Measurements from ENCODE around the gene DLX1.
"Not testable (repeated sequence)": the region's sequence is repeated elsewhere in the genome, so short reads cannot be mapped to it uniquely, and the experiment has no call there.

DLX1 gene

DNA sequence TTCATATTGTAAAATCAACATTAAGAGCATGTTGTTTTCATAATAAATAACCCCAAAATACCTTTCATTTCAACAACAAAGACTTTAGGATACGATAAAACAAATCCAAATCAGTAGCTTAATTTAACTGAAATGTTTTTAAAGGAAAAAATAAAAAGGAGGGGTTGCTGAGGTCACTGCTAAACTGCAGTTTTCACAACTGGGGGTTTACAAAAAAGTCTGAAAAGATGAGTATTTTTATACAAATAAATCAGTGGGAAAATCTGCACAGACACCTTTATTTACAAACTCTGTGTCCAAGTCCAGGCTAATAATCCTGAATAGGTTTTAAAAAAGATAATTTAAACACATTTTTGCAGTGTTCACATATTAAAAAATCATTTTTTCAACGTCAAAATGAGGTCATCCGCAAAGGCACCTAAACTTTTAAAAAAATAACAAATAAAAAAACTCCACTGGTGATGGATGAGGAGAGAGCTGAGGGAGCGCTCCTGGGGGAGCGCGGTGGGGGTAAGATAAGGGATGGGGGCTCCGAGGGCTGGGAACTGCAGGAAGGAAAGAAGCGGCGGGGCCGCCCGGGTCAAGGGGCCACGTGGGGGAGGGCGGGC, 14.3 kb downstream of the DLX1 start:
- no peak for DNase-seq

DNA sequence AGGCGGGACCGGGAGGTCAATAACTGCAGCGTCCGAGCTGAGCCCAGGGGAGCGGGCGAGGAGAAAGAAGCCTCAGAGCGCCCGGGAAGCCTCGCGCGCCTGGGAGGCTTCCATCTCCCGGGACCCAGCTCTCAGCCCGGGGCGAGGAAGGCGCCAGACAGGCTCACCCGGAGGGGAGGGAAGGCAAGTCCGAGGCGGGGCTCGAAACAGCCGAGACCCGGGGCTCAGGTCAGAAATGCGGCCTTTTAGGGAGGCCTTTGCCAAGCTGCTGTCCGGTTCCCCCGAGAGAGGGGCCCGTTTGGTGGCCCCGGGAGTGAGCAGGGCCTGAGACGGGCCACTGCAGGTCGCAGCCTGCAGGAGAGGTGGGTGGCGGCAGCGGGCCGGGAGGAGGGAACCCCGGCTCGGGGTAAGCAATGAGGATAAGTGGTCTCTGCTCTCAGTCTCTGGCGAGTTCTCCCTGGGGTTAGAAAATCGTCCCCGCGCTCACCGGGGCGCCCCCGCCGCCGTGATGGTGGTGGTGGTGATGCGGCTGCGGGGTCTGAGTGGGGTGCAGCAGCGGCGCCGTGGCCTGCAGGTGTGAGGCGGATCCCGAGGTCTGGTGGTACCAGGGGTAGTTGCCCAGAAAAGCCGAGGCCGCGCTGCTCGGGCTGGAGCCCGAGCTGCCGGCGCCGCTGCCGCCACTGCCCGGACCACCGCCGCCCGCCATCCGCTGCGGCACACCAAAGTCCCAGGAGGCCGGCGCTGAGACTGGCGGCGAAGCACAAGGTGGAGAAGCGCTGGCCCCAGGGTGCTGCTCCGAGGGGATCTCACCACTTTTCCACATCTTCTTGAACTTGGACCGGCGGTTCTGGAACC, 15.0 kb downstream of the DLX1 start:
- no peak for DNase-seq

DNA sequence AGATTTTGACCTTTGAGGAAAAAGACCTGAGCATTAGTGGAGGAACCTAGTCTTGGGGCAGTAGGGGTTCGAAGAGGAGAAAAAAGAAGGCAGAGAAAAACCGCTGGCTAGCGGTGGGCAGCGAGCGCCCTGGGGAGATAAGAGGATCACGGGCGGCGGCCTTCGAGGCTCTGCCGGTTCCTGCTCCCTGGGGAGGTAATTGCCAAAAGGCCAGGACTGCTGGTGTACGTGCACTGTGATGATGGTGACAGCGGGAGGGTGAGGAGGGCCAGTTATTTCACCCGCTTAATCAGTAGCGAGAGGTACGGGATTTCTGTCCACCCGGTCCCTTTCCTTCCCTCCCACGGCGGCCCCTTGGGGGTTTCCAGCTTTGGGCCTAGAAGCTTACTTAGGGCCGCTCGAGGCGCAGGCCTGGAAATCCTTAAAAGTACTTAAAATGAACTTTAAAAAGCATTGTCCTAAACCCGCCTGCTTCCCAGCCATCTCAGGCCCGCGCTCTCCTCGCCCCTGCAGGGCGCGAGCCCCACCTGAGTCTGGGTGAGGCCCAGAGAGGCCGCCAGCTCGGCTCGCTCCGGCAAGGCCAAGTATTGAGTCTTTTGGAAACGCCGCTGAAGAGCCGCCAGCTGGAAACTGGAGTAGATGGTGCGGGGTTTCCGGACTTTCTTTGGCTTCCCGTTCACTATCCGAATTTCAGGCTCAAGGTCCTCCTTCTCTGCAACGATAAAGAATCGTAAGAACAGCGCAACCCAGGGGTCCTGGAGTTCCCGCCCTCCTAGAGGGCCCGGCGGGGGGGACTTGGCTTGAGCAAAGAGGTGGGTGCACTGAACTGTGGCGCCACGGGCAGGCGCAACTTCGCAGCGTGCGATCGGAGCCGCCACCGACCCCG, 15.9 kb downstream of the DLX1 start:
- no peak for DNase-seq

DNA sequence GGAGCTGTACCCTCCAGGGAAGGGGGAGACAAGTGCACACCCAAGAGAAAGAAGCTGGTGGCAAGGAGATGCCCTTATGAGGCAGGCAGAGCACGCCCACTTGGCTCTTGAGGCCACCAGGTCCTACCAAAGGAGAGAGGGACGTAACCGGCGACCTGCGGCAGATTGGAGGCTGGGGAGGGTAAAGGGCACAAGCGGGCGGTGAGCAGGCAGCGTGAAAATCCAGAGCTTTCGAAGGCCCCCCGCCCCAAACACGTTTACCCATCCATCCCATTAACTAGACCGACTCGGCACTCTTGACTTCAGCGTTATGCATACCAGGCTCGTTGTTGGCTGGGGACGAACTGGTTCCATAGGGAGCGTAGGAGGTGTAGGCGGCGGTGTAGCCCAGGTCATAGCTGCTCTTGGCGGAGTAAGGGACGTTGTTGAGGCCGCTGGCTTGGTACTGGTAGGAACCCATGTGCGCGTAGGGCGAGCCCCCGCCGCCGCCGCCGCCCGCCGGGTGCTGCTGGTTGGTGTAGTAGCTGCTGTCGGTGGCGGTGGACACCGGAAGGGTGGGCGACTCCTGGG, 16.6 kb downstream of the DLX1 start:
- DNase-seq, result no peak

DNA sequence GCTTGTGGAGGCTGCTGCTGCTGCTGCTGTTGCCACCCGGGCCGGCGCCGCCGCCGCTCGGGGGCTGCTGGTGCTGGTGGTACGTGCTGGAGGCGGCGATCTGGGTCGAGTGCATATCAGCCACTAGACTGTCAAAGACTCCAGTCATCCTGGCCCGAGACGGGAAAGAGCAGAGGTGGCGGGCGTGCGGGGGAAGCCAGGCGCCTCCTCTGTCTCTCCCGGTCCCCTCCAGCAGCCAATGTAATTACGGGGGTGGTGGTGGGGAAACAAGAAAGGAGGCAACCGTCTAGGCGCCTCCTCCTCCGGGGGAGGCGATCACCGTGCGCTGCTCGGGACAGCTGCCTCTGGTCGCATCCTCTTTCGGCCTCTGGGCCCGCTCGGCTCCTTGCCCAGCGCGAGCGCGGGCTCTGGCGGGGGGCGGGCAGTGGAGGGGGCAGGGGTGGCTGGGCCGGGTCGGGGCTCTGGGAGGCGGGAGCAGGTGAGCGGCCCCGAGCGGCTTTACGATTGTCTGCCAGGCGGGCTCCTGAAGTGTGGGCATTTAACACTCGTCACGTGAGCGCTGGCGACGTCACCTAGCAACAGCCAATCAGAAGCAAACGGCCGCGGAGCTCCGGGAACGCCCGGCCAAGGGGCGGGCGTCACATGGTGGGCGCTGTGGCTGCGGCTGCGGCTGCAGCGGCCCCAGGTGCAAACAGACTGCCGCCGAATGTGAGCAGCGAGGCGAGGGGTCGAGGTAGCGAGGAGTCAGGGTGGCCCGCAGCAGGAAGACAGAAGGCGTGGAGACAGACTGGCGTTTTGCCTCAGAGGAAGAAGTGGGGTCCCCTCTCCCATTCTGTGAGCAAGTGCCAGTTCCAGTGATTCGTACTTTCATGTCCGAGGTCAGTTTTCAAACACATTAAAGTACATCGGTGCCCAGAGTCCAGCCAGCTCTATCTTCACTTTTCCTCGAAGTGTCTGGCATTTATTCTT, 17.4 kb downstream of the DLX1 start, which contains the start of gene DLX2:
Gene DLX2 (minus strand): TSS at position 510 of the 969 bp plus-strand sequence. CDS start 362 bp downstream, at position 148.
- DNase-seq, result no peak

DNA sequence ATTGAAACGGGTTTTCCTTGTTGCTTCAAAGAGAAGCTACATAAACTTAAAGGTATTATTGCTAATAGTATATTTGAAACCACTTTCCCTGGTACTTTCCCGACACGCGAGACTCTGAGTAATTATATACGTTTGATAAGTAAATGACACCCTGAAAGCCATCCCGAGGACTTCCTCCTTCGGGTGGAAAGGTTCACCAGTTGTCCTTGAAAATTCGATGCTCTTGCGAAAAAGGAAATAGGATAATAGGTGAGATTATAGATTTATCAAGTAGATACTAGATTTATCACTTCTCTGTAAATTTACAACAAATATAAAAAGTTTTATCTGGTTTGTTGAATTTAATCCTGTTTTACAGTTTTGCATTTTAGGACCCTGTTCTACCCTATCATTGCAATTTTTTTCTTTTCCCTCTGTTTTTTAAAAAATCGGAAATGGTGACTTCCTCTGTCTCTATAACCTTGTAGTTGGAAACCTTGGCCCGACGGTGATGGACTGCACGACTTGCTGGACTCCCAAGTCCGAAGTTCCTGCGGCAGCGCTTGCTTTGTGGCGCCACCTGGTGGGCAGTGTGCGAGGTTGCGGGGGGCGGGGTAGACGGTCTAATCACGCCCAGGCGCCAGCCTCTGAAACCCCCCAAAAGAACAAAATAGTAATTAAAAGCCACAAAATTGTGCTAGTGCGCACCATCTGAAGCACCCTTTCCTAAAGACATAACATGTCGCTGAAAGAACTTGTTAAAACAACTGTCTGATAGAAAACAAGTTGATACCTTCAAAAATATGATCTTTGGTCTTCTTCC, 18.4 kb downstream of the DLX1 start:
- peak; percentile 56 for DNase-seq

DNA sequence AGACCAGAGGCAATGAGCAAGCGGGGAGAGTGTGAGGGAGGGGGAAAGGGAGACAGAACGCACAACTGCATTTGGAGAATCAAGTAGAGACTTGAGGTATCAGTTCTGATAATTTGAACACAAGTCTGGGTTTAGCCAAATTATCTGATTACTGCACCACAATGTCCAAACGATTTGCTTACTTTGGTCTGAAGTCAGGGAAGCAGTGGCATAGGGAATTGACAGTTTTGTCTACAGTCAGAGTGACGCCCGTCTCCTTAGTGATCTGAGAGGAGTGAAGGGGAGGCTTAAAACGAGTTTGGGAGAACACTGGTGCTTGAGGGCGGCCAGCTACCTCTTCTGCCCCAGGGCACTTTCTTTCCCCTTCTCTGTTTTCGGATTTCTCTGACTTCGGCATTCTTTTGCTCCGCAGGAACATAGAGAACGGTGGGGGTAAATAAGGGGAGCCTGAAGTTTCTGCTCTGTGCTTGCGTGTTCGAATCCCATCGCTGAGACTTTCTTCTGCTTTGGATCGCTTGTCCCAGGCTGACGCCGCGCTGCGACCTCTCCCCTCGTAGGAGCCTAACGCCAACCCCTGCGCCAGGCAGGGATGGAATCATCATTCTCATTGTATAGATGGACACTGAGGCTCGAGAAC, 20.3 kb downstream of the DLX1 start:
- DNase-seq, result no peak

DNA sequence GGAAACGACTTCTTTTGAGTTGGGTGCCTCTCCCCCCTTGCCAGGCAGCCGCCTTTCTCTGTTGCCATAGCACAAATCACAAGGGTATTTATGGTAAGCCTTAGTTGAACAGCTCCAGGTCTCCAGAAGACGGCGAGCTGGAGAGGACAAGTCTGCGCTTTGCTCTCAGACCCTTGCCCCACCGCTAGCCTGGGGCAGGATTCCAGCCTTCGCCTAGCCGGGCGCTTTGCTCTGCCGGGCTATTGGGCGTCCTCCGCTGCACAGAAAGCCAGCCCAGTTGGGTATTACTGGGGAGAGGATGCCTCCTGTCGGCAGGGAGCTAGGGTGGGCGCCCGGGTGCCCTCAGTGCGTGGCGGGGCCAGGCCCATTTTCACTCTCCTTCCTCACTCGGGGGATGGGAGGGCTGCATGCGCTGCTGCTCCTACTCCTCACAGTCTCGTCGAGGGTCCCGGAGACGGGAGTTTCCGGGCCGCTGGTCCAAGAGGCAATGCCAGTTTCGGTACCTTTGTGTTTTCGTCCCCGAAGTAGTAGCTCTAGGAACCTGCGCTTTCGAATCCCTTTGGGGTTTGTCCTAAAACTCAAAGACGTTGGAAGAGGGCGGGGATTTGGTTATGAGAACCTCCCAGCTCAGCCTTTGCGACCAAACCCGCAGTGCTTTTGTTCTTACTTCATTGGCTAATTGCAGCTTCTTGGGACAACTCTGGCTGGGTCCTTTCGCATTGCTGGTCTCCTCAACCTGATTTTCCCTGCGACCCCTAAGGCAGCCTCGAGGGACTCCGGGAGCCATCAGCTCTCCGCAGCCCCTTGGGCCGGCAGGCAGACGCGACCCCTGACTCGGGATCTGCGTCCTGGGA, 21.0 kb downstream of the DLX1 start:
- no peak for DNase-seq

DNA sequence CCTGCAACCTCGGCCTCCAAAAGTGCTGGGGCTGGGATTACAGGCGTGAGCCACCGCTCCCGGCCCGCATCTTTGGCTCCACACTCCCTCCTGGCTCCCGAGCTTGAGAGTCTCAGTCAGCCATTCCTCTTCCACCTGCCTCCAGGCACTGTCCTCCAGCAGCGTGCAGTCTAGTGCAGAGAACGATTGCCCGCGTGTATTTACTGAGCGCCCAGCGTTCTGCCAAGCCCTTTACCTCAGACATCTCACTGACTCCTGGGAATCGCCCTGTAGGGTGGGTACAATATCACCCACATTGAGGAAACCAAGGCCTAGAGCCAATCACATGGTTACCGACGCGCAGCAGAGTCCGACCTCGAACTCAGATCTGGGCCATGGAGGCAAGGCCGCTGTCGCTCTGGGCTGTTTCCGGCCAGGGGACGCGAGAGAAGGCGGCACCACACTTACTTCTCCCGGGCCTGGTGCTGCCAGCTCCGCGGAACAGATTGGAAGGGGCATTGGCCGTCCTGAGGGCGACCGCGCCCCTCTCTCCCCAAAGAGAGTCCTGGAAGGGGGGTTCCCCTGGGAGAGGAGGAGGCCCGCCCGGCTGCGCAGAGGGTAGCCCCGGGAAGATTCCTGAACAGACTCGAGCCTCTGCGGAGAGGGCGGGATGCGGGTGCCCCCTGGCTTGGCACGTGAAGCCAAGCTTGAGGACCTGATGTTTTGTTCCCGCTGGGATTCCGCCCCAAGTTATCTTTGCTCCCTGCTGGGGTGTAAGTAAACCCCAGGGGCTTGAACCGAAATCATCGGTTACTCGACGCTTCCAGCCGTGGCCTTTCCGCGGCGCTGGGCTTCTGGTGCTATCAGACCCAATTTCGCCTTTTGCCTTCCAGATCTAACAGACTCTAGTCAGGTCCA, 22.6 kb downstream of the DLX1 start:
- no peak for DNase-seq

DNA sequence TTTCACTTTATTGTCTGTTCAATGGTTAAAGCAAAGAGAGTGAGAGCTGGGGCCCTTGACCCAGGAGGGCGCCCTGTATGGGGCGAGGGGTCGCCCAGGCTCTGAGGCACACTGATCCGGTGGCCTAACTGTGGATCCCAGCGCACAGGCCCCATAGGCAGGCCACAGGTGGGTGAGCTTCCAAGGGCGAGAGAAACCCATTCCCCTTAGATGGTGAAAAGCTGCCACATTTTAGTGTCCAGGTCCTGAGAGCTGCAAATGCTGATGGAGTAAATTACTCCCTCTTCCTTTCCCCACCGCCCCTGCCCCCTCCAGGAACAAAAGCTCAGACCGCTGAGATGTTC, 23.3 kb downstream of the DLX1 start:
- DNase-seq, result no peak

DNA sequence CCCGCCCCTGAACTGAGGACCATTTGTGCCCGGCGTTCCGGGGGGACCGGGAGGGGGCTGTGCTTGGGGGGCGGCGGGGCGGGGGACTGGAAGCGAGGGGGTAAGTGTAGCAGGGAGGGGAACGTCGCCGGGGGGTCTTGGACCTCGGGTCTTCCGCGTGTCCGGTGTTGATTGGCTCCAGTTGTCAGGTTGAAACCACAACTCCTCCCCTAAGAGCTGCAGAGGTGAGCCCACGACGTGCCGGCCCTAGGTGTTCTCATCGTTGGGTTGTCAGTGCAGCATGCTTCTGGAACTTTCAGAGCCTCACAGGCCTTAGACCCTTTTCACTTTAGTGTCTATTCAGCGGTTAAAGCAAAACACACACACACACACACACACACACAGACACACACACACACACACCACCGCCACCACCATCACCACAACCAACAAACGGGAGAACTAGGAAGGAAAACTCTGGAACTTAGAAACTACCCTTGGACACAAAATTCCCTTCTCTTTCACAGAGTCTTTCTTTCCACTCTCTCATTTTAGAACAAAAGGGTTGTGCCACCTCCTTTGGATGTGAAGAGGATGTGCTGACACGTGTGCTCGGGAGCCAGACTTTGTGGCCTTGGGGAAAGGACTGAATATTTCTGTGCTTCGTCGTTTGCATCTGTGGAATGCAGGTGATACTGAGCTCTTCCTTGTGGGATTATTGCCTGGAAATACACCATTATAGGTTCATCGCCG, 24.1 kb downstream of the DLX1 start:
- DNase-seq, result no peak

DNA sequence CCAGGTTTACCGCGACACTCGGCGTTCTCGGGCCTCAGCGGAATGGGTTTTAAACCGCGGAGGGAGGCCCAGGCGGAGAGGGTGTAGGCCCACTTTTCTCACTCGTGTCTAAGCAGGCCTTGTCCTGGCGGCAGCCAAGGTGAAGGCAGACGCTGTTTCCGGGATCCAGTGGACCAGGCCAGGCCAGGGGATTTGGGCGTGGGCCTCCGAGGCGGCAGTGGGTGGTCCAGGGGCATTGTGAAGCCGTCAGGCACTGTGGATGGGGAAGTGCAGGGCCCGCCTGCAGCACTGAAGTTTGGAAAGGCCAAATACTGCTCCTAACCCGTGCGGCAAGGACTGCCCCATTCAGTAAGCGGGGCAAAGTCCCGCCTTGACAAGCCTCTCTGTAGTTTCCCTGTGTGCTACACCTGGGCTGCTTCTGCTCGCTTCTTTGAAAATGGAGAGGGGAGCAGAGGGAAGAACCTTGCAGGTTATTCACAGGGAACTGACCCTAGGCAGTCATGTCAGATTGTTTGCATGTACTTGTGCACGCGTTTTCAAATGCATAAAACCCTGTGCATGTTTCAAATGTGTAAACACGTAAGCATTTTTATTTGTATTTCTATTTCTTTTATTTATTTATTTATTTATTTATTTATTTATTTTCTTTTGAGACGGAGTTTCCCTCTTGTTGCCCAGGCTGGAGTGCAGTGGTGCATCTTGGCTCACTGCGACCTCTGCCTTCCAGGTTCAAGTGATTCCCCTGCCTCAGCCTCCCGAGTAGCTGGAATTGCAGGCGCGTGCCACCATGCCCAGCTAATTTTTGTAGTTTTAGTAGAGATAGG, 24.9 kb downstream of the DLX1 start:
- no peak for DNase-seq

DNA sequence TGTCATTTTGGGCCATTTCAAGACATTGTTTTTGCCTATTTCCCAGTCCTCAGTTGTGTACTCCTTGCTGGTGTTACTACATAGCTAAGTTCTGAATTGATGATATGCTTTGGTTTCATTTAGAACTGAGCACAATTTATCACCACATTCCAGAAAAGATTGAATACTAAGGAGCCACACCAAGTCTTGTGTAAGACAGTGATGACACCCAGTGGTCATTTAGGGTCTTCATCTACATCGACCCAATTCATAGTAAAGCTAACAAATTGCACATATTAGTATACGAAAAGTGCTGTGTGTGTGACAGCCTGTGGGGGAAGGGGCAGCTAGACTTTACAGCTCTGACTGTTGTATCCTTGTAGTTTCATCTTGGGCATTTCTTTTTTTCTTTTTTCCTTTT, 28.3 kb downstream of the DLX1 start:
- no peak for DNase-seq

DNA sequence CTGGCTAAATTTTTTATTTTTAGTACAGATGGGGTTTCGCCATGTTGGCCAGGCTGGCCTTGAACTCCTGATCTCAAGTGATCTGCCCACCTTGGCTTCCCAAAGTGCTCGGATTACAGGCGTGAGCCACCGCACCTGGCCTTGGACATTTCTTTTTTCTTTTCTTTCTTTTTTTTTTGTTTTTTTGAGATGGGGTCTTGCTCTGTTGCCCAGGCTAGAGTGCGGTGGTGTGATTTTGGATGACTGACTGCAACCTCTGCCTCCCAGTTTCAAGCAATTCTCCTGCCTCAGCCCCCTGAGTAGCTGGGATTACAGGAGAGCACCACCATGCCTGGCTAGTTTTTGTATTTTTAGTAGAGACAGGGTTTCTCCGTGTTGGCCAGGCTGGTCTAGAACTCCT, 28.9 kb downstream of the DLX1 start:
- not testable (repeated sequence) for DNase-seq

DNA sequence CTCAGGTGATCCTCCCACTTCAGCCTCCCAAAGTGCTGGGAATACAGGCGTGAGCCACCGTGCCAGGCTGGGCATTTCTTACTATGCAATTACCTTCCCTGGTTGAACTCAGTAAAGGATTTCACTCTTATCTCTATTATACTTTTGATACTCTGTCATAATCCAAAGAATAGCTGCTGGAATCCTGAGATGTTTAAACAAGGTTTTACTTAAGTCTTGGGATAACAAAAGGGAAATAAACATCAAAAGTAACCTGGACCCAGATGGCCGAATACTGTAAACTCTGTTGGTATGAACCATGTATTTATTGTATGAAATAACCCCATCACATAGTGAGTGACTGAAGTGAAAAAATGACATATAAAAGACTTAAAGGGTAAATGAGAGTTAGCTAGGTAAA, 29.3 kb downstream of the DLX1 start:
- no peak for DNase-seq

DNA sequence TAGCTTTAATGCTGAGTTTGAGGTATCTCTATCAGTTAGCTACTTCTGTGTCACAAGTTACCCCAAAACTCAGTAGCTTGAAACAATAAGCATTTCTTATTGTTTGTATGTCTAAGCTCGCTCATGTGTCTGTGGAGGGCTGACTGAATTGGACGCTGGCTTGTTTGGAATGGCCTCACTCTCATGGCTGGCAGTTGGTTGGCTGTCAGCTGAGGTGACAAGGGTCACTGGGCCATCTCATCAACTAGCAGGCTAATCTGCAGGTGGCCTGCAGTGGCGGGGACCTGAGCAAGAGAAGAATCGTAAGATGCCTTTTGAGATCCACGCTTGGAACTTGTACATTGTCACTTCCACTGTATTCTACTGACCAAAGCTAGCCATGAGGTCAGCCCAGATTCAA, 30.8 kb downstream of the DLX1 start:
- DNase-seq, result no peak

DNA sequence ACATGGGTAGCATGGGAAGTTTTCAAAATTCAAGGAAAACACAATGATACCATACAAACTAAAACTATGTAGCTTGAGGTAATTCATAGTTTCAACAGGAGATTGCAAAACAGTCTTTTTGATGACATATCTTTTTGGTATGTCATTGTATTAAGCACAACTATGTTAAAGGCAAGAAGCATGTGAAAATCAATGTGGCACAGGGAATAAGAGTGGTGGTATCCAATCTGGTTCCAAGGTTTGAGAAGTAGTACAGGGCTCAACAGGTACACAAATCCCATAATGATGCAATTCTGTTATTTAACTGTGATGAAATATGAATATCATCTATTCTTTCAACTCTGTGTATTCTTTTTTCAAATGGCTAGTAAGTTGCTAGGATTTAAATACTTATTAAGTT, 33.8 kb downstream of the DLX1 start:
- no peak for DNase-seq

All from KG1 (cell line).